HepG2 (cell line): ENCODE measurements around the gene DOCK2. TPM values are rescaled to one million over a fixed set of nuclear protein-coding genes. Genes with fewer than 3 reads are reported as not detected.

Experiments
- ATAC-seq: fragments of 200-7000 bp; cut with Tn5 transposase; 3 replicates; pipeline ENCODE4 v1.9.1; 2020; ENCODE audit warnings: mild to moderate bottlenecking, moderate library complexity
- BruUV-seq: library from RNA; stranded (reverse); fragments of 400-500 nt; replicated peaks from 2 replicates; lab custom pipeline; 2021; lab: Mats Ljungman, UMichigan
- CTCF ChIA-PET: fragments of 300-600 bp; formaldehyde crosslinking; extraction: SDS; loops from one replicate; lab custom pipeline; 2021; ENCODE audit warnings: low total read pairs, inconsistent platforms, low intra/inter-chr PET ratio; lab: Yijun Ruan, JAX
- POLR2A ChIA-PET: fragments of 350-600 bp; sonication (Branson Sonifier 250); formaldehyde crosslinking; loops from one replicate; lab custom pipeline; 2020; ENCODE audit warnings: antibody characterized with exemption, inconsistent platforms; lab: Yijun Ruan, JAX
- DNase-seq: peaks from one replicate; pipeline ENCODE4 v3.0.0-alpha.2; 2015; ENCODE audit warnings: low spot score
- FAIRE-seq: peaks from 3 replicates; lab custom pipeline; 2011; peaks lifted over from hg19 to GRCh38; lab: Jason Lieb, UNC
- H2AFZ ChIP-seq: one replicate; pipeline ENCODE4 v1.6.1; 2011; ENCODE audit warnings: low read length, inconsistent platforms
- H3K27ac ChIP-seq: fragments of 300-600 bp; 3 replicates; pipeline ENCODE4 v1.8.0; 2011; ENCODE audit warnings: mixed run types, mild to moderate bottlenecking, mixed read lengths, low read length, inconsistent platforms; ENCODE audit not compliant: insufficient read depth; ENCODE audit errors: extremely low read length
- H3K27me3 ChIP-seq, 2 experiments: fragments of 200-600 bp in 1 of 2; 2 replicates in 1 of 2; 3 replicates in 1 of 2; pipeline versions ENCODE4 v1.6.0 to v1.8.0; 2011; ENCODE audit warnings: low read length in 2 of 2, mild to moderate bottlenecking in 2 of 2, moderate library complexity in 2 of 2, inconsistent platforms in 1 of 2; ENCODE audit not compliant: insufficient read depth in 2 of 2, control insufficient read depth in 1 of 2
- H3K36me3 ChIP-seq, 2 experiments: fragments of 200-600 bp in 1 of 2; replicated peaks in 1 of 2; 2 replicates in 1 of 2; 3 replicates in 1 of 2; pipeline versions ENCODE4 v1.5.1 to v1.8.0; 2011; ENCODE audit warnings: low read length in 2 of 2, inconsistent platforms in 1 of 2; ENCODE audit not compliant: insufficient read depth in 2 of 2, control insufficient read depth in 1 of 2
- H3K4me1 ChIP-seq: 2 replicates; pipeline ENCODE4 v1.5.1; 2012; ENCODE audit warnings: low read length, inconsistent platforms; ENCODE audit not compliant: insufficient read depth
- H3K4me2 ChIP-seq: 2 replicates; pipeline ENCODE4 v1.6.0; 2011; ENCODE audit warnings: low read depth, low read length, inconsistent platforms
- H3K4me3 ChIP-seq, 3 experiments: fragments of 200-600 bp in 1 of 3; sonication (generic), shearing (Covaris generic) in 1 of 3; replicated peaks in 1 of 3; 2 replicates each; pipeline ENCODE4 v1.5.1; 2011 to 2016; ENCODE audit warnings: low read length in 3 of 3, inconsistent platforms in 2 of 3, low read depth in 2 of 3, mild to moderate bottlenecking in 2 of 3, control low read depth in 1 of 3, mixed read lengths in 1 of 3; ENCODE audit not compliant: insufficient read depth in 1 of 3
- H3K79me2 ChIP-seq: one replicate; pipeline ENCODE4 v1.6.1; 2011; ENCODE audit warnings: low read length, inconsistent platforms; ENCODE audit not compliant: insufficient read depth
- H3K9ac ChIP-seq: 2 replicates; pipeline ENCODE4 v1.6.0; 2011; ENCODE audit warnings: mild to moderate bottlenecking, low read depth, low read length, inconsistent platforms; ENCODE audit not compliant: insufficient read depth
- H3K9me3 ChIP-seq: 2 replicates; pipeline ENCODE4 v1.5.1; 2012; ENCODE audit warnings: mild to moderate bottlenecking, low read length
- H4K20me1 ChIP-seq: 2 replicates; pipeline ENCODE4 v1.6.0; 2011; ENCODE audit warnings: inconsistent platforms, mild to moderate bottlenecking, low read length, moderate library complexity; ENCODE audit not compliant: insufficient read depth
- FOXM1 ChIP-seq: sonication (generic); formaldehyde crosslinking; IDR thresholded peaks from 2 replicates; pipeline ENCODE4 v1.5.0; 2020; ENCODE audit warnings: missing genetic modification reagents
- KIAA2018 ChIP-seq: sonication (generic); formaldehyde crosslinking; IDR thresholded peaks from 2 replicates; pipeline ENCODE4 v1.5.0; 2020; ENCODE audit warnings: mild to moderate bottlenecking, missing genetic modification reagents, borderline replicate concordance
- ONECUT2 ChIP-seq: sonication (generic); formaldehyde crosslinking; IDR thresholded peaks from 2 replicates; pipeline ENCODE4 v1.4.0; 2020; ENCODE audit warnings: missing genetic modification reagents
- SMC3 ChIP-seq: IDR thresholded peaks from 2 replicates; pipeline ENCODE4 v1.6.1; 2011; ENCODE audit warnings: low read length, improper control_type of control experiment
- ZNF543 ChIP-seq: sonication (generic); formaldehyde crosslinking; IDR thresholded peaks from 2 replicates; pipeline ENCODE4 v1.4.0; 2020; ENCODE audit warnings: mild to moderate bottlenecking, missing genetic modification reagents
- ZNF546 ChIP-seq: sonication (generic); formaldehyde crosslinking; conservative IDR thresholded peaks from 2 replicates; pipeline ENCODE4 v1.8.1; 2023; ENCODE audit warnings: mild to moderate bottlenecking, missing genetic modification reagents
- ZNF567 ChIP-seq: sonication (generic); formaldehyde crosslinking; IDR thresholded peaks from 2 replicates; pipeline ENCODE4 v1.8.1; 2023; ENCODE audit warnings: mild to moderate bottlenecking, missing genetic modification reagents, borderline replicate concordance
- ZNF619 ChIP-seq: sonication (generic); formaldehyde crosslinking; IDR thresholded peaks from 2 replicates; pipeline ENCODE4 v1.4.0; 2020; ENCODE audit warnings: mild to moderate bottlenecking, missing genetic modification reagents
- ZSCAN20 ChIP-seq: sonication (generic); formaldehyde crosslinking; IDR thresholded peaks from 2 replicates; pipeline ENCODE4 v1.4.0; 2020; ENCODE audit warnings: missing genetic modification reagents, mild to moderate bottlenecking, borderline replicate concordance
- WGBS: methylation state at CpG from one replicate; pipeline ENCODE4 v1.1.6; 2017; ENCODE audit warnings: low lambda C conversion rate; 5-methylcytosine and 5-hydroxymethylcytosine counted together
- in situ Hi-C: cut with HindIII; loops from 2 replicates; pipeline ENCODE4 v1.10.0; 2017; ENCODE audit warnings: low pct_unique_long_range_greater_than_20kb; ENCODE audit not compliant: extremely low pct_ligation_motif_present
- intact Hi-C: fragments of 100-400 bp; cut with micrococcal nuclease; formaldehyde crosslinking; loops from one replicate; pipeline ENCODE4 v1.10.0; 2022; ENCODE audit not compliant: unreplicated experiment
- polyA plus RNA-seq, 8 experiments: library from polyadenylated mRNA; depleted of rRNA in 3 of 8; stranded (reverse) in 7 of 8; unstranded in 1 of 8; fragments of >200 nt; fragmentation: Illumina TruSeq in 4 of 8; extraction: Trizol in 4 of 8; gene quantifications; 2 replicates each; pipeline versions ENCODE4 v1.2.1 to v1.2.3, GENCODE V29; 2011 to 2016; ENCODE audit warnings: low read depth in 4 of 8, missing spikeins in 1 of 8, mixed read lengths in 1 of 8; ENCODE audit not compliant: insufficient read depth in 1 of 8
- total RNA-seq, 5 experiments: library from RNA; depleted of rRNA; stranded (reverse); fragments of >200 nt; fragmentation: Illumina TruSeq; extraction: Trizol; gene quantifications; 2 replicates each; pipeline ENCODE4 v1.2.3, GENCODE V29; 2016; ENCODE audit warnings: low read depth in 1 of 5

The DOCK2 gene
- total and polyA plus RNA-seq, 2 of the 13 experiments (the other 11 are each of a cell fraction or from before 2014, with no cell fraction given) = not detected

GRCh38 chr5:169909945-169910344 is 272.9 kb downstream of the DOCK2 start:
- Histone ChIP-seq H3K4me3 (no peak overlapping the region), H3K4me2 (no peak overlapping the region), H3K9ac (no peak overlapping the region), H3K27me3 (no peaks in the 10 kb centered on the region), H3K27ac (no peak overlapping the region), H3K9me3 (no peaks in the 10 kb centered on the region), H2AFZ (no peak overlapping the region), H4K20me1 (no peaks in the 10 kb centered on the region), H3K36me3 (no peaks in the 10 kb centered on the region), H3K79me2 (no peaks in the 10 kb centered on the region), H3K4me1 (no peaks in the 10 kb centered on the region)
- DNase-seq (no peak), ATAC-seq (no peak), FAIRE-seq (no peak)
- CTCF ChIA-PET = no interaction called here
- WGBS = 0% methylated on average over 2 of the region's 3 CpGs
- no TSS peak for BruUV-seq
- in situ Hi-C loops (no loop called here), intact Hi-C loops (no loop called here)
- POLR2A ChIA-PET = no interaction called here
- TF ChIP-seq FOXM1 (CRISPR knock-in tag) (no peak), ONECUT2 (CRISPR knock-in tag) (no peak), ZNF543 (no peak), ZSCAN20 (no peak), KIAA2018 (CRISPR knock-in tag) (no peak), ZNF619 (CRISPR knock-in tag) (no peak), ZNF546 (CRISPR knock-in tag) (no peak), SMC3 (no peak), ZNF567 (CRISPR knock-in tag) (no peak)
